CD14-positive monocyte (primary cell): ENCODE data around the gene RYK. TPM values are rescaled to one million over a fixed set of nuclear protein-coding genes. Genes with fewer than 3 reads are reported as not detected.

Source experiments
- DNase-seq, 3 donors: peaks; one replicate each; pipeline ENCODE4 v3.0.0-alpha.2; 2011 to 2022
- H2AFZ ChIP-seq: 2 replicates; pipeline ENCODE4 v1.6.0; 2012; ENCODE audit warnings: mild to moderate bottlenecking, low read depth, low read length, inconsistent platforms; ENCODE audit not compliant: insufficient read depth, poor library complexity, severe bottlenecking
- H3K27ac ChIP-seq, 2 donors: 1 replicate in 1 of 2; 2 replicates in 1 of 2; pipeline ENCODE4 v1.5.1; 2012 to 2013; ENCODE audit warnings: low read length in 2 of 2, control low read depth in 1 of 2, inconsistent platforms in 1 of 2, low read depth in 1 of 2, mild to moderate bottlenecking in 1 of 2
- H3K27me3 ChIP-seq, 2 donors: one replicate each; pipeline versions ENCODE4 v1.6.0 to v1.6.1; 2011 to 2013; ENCODE audit warnings: low read length in 2 of 2; ENCODE audit not compliant: control insufficient read depth in 2 of 2, insufficient read depth in 2 of 2
- H3K36me3 ChIP-seq, 2 donors: replicated peaks in 1 of 2; 1 replicate in 1 of 2; 2 replicates in 1 of 2; pipeline versions ENCODE4 v1.5.1 to v1.6.1; 2012 to 2013; ENCODE audit warnings: low read length in 2 of 2, control low read depth in 1 of 2, inconsistent platforms in 1 of 2, mild to moderate bottlenecking in 1 of 2; ENCODE audit not compliant: insufficient read depth in 2 of 2, control insufficient read depth in 1 of 2
- H3K4me1 ChIP-seq, 2 donors: 1 replicate in 1 of 2; 2 replicates in 1 of 2; pipeline versions ENCODE4 v1.5.1 to v1.6.1; 2012 to 2013; ENCODE audit warnings: low read length in 2 of 2, control low read depth in 1 of 2, inconsistent platforms in 1 of 2, mild to moderate bottlenecking in 1 of 2, moderate library complexity in 1 of 2; ENCODE audit not compliant: insufficient read depth in 2 of 2, control insufficient read depth in 1 of 2
- H3K4me2 ChIP-seq: replicated peaks from 2 replicates; pipeline ENCODE3; 2012; ENCODE audit warnings: low read length, moderate library complexity, mild to moderate bottlenecking; ENCODE audit not compliant: poor library complexity, severe bottlenecking; ENCODE audit errors: extremely low read depth
- H3K4me3 ChIP-seq, 3 experiments: fragments of 200-600 bp in 1 of 3; sonication (generic) in 1 of 3; replicated peaks in 1 of 3; 1 replicate in 2 of 3; 2 replicates in 1 of 3; pipeline ENCODE4 v1.5.1; 2011 to 2013; ENCODE audit warnings: low read length in 3 of 3, mild to moderate bottlenecking in 3 of 3, control low read depth in 2 of 3, low read depth in 2 of 3, inconsistent platforms in 1 of 3, moderate library complexity in 1 of 3
- H3K79me2 ChIP-seq: 2 replicates; pipeline ENCODE4 v1.6.0; 2012; ENCODE audit warnings: mild to moderate bottlenecking, control low read depth, inconsistent platforms, low read length, moderate library complexity; ENCODE audit not compliant: insufficient read depth
- H3K9ac ChIP-seq: 2 replicates; pipeline ENCODE4 v1.6.0; 2017; ENCODE audit warnings: low read length, mild to moderate bottlenecking; ENCODE audit not compliant: insufficient read depth, poor library complexity, severe bottlenecking
- H3K9me3 ChIP-seq, 2 donors: replicated peaks in 1 of 2; 1 replicate in 1 of 2; 2 replicates in 1 of 2; pipeline versions ENCODE4 v1.5.1 to v1.6.1; 2012 to 2013; ENCODE audit warnings: low read length in 2 of 2, control low read depth in 1 of 2; ENCODE audit not compliant: control insufficient read depth in 1 of 2, insufficient read depth in 1 of 2
- H4K20me1 ChIP-seq: 2 replicates; pipeline ENCODE4 v1.6.0; 2012; ENCODE audit warnings: mild to moderate bottlenecking, low read length, control low read depth, moderate library complexity; ENCODE audit not compliant: insufficient read depth
- H3K27ac Mint-ChIP-seq, 7 donors: one replicate each; pipeline ENCODE4 v1.8.0; 2020; ENCODE audit warnings: mild to moderate bottlenecking in 7 of 7, mixed read lengths in 7 of 7, moderate library complexity in 6 of 7, inconsistent platforms in 2 of 7
- H3K27me3 Mint-ChIP-seq, 3 donors: one replicate each; pipeline ENCODE4 v1.8.0; 2021 to 2022; ENCODE audit warnings: low read depth in 3 of 3, mild to moderate bottlenecking in 3 of 3, mixed read lengths in 3 of 3, moderate library complexity in 3 of 3, inconsistent platforms in 1 of 3
- H3K36me3 Mint-ChIP-seq, 2 donors: one replicate each; pipeline ENCODE4 v1.8.0; 2020; ENCODE audit warnings: mixed read lengths in 2 of 2, inconsistent platforms in 1 of 2, mild to moderate bottlenecking in 1 of 2
- H3K4me1 Mint-ChIP-seq: one replicate; pipeline ENCODE4 v1.8.0; 2020; ENCODE audit warnings: mild to moderate bottlenecking, mixed read lengths
- H3K4me3 Mint-ChIP-seq, 2 donors: one replicate each; pipeline ENCODE4 v1.8.0; 2020; ENCODE audit warnings: mild to moderate bottlenecking in 2 of 2, mixed read lengths in 2 of 2, moderate library complexity in 1 of 2
- H3K9me3 Mint-ChIP-seq, 7 donors: one replicate each; pipeline ENCODE4 v1.8.0; 2020 to 2022; ENCODE audit warnings: mixed read lengths in 7 of 7, mild to moderate bottlenecking in 6 of 7, moderate library complexity in 6 of 7, inconsistent platforms in 2 of 7
- CTCF ChIP-seq: fragments of 200-600 bp; IDR thresholded peaks from one replicate; pipeline ENCODE4 v1.8.0; 2022; ENCODE audit warnings: antibody characterized with exemption, mild to moderate bottlenecking
- WGBS: methylation state at CpG from one replicate; pipeline ENCODE4 v1.1.5; 2013; ENCODE audit warnings: missing lambda C conversion rate; ENCODE audit not compliant: insufficient coverage; 5-methylcytosine and 5-hydroxymethylcytosine counted together
- intact Hi-C, 2 donors: fragments of 100-400 bp; cut with micrococcal nuclease; formaldehyde crosslinking; loops; one replicate each; pipeline versions ENCODE4 v1.15.0 to v1.15.1; 2023
- polyA plus RNA-seq, 3 donors: library from polyadenylated mRNA; depleted of rRNA in 1 of 3; unstranded in 2 of 3; stranded (reverse) in 1 of 3; fragments of 300-500 nt in 2 of 3; fragments of >200 nt in 1 of 3; fragmentation: Illumina TruSeq in 2 of 3; gene quantifications; 1 replicate in 2 of 3; 2 replicates in 1 of 3; pipeline ENCODE4 v1.2.3, GENCODE V29; 2012 to 2021

The RYK gene
- polyA plus RNA-seq, 3 donors, result 3.5 to 14.2 (median 5.0) TPM

- 90% methylated on average over 2 of the region's 3 CpGs for WGBS
- H3K4me3 Mint-ChIP-seq, result no peak overlapping the region
- peaks cover 6 to 26% (median 19%) of the 10 kb centered on the region in 7 donors for H3K9me3 Mint-ChIP-seq
- intact Hi-C loops, result no loop called here
- Histone ChIP-seq H3K4me3 (no peak overlapping the region), H3K27ac (no peak overlapping the region), H3K36me3 (no peaks in the 10 kb centered on the region), H3K4me2 (no peak overlapping the region), H4K20me1 (no peaks in the 10 kb centered on the region), H3K9ac (no peak overlapping the region), H3K9me3 (peaks cover 0 to 5% of the 10 kb centered on the region in 2 donors), H3K4me1 (no peaks in the 10 kb centered on the region), H2AFZ (no peak overlapping the region), H3K27me3 (no peaks in the 10 kb centered on the region), H3K79me2 (no peaks in the 10 kb centered on the region)
- no peak for TF ChIP-seq CTCF
- no peak for DNase-seq
- H3K36me3 Mint-ChIP-seq, result no peaks in the 10 kb centered on the region
- H3K27ac Mint-ChIP-seq, result no peak overlapping the region
- H3K4me1 Mint-ChIP-seq, result peaks cover 5% of the 10 kb centered on the region
- peaks cover 0 to 4% (median 0%) of the 10 kb centered on the region in 3 donors for H3K27me3 Mint-ChIP-seq
These were observed 115.8 kb downstream of the RYK start for GRCh38 chr3:134134698-134135415.

- intact Hi-C loops, result no loop called here
- no peaks in the 10 kb centered on the region for H3K27me3 ChIP-seq
- H3K4me3 ChIP-seq, result no peak overlapping the region
- TF ChIP-seq CTCF, result no peak
- peak overlapping the region in 1 of 7 donors; percentile 5 for H3K27ac Mint-ChIP-seq
- no peak overlapping the region for H3K4me3 Mint-ChIP-seq
- no peak overlapping the region for H2AFZ ChIP-seq
- H3K9me3 ChIP-seq, result peaks cover 0 to 5% of the 10 kb centered on the region in 2 donors
- no peaks in the 10 kb centered on the region for H3K36me3 ChIP-seq
- H3K27me3 Mint-ChIP-seq, result peaks cover 0 to 3% (median 0%) of the 10 kb centered on the region in 3 donors
- no peak overlapping the region for H3K4me2 ChIP-seq
- peaks cover 6 to 26% (median 18%) of the 10 kb centered on the region in 7 donors for H3K9me3 Mint-ChIP-seq
- no peaks in the 10 kb centered on the region for H4K20me1 ChIP-seq
- no peaks in the 10 kb centered on the region for H3K4me1 ChIP-seq
- no peak overlapping the region for H3K9ac ChIP-seq
- H3K4me1 Mint-ChIP-seq, result peaks cover 5% of the 10 kb centered on the region
- H3K27ac ChIP-seq, result no peak overlapping the region
- no peak for DNase-seq
- no peaks in the 10 kb centered on the region for H3K79me2 ChIP-seq
- no peaks in the 10 kb centered on the region for H3K36me3 Mint-ChIP-seq
- WGBS, result 100% methylated on average over 1 of the region's 1 CpG
These were observed 116.4 kb downstream of the RYK start for GRCh38 chr3:134134240-134134639.
